GM19035 (cell line): ENCODE results near the gene CENPX.
A peak's percentile ranks its signal among the peaks of the same experiment; 100 is the strongest.
"Not testable (repeated sequence)": the region's sequence is repeated elsewhere in the genome, so short reads cannot be mapped to it uniquely, and the experiment has no call there.

ENCODE experiments used
- ATAC-seq: cut with Tn5 transposase; IDR thresholded peaks from one replicate; pipeline ENCODE4 v1.9.1; 2021; ENCODE audit not compliant: unreplicated experiment

CENPX gene

DNA sequence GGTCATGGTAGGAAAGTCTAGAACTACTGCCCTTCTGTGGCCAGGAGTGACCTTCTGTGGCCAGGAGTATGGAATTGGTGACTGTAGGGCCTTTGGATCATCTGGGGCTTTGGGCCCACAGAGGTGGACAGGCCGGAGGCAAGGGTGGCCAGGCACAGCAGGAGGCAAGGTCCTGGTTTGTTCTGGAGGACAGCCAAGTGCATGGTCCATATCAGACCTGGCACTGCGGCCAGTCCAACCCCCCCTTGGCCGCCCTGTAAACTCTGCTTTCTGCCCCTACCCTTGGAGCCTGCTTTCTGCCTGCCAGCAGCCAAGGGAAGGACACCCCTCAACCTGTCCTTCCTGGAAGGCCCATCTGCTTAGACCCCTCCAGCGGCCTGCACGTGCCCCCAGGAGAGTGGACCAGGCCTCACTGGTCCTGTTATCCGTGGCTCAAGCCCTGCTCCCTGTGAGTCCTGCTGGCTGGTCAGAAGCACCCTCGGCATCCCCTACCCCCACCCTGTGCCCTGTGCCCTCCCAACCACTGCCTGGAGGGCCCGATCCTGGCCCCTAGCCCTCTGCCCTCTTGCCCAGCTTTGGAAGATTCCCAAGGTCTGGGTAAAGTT is 17.1 kb upstream of the CENPX start:
- ATAC-seq: no peak

DNA sequence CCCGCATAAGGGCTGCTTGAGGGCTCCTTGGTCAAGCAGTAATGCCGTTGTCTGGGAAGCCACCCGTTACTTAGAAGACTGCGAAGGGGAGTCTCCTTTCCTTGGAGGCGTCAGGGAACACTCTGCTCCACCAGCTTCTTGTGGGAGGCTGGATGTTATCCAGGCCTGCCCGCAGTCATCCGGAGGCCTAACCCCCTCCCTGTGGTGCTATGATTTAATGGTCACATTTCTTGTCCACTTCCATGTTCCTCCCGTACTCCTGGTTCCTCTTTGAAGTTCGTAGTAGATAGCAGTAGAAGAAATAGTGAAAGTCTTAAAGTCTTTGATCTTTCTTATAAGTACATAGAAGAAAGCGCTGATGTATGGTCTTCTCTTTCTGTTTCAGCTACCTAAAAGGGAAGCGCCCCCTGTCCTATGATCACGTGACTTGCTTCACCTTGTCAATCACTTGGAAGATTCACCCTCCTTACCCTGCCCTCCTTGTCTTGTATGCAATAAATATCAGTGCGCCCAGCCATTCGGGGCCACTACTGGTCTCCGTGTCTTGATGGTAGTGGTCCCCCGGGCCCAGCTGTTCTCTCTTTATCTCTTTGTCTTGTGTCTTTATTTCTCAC is 16.2 kb upstream of the CENPX start:
- ATAC-seq: not testable (repeated sequence)

- no peak for ATAC-seq
Observed at GRCh38 chr17:82037889-82038195, 15.2 kb upstream of the CENPX start.

DNA sequence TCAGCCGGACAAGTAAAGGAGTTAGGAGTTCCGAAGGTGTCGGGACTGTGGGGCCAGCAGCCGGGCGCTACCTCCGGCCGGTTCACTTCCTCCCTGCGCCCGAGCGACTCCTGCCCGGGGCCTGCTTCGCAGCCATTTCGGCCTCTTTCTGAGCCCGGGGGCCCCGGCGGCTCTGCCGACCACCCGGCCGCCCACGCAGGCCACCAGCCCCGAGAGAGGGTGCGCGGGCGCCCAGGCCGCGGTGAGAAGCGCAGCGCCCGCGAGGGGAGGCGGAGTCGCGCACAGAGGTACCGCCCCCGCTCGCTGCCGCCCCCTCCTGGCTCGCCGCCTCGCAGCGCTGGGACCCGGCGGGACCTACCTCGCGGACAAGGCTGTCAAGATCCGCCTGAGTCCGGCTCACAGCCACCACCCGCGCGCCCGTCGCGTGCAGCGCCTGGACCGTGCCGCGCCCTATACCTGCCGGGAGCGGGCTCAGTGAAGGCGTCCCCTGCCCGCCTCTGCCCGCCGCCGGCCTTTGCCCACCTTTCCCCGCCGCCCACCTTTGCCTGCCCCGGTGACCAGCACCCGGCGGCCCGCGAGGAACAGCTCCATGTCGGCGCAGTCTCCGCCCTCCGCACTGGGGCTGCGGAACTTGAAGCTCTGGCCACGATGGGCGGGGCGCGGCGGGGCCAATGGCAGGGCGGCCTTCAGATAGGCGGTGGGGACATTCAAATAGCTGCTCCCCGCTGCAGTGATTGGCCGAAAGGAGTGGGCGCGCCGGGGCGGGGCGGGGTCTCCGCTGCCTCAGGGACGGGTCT is 14.6 kb upstream of the CENPX start, which contains the start of gene DCXR:
TSS of gene DCXR (minus strand) at position 606 of the 797 bp plus-strand sequence. CDS start at position 591, 15 bp downstream.
- peak; percentile 87 for ATAC-seq

DNA sequence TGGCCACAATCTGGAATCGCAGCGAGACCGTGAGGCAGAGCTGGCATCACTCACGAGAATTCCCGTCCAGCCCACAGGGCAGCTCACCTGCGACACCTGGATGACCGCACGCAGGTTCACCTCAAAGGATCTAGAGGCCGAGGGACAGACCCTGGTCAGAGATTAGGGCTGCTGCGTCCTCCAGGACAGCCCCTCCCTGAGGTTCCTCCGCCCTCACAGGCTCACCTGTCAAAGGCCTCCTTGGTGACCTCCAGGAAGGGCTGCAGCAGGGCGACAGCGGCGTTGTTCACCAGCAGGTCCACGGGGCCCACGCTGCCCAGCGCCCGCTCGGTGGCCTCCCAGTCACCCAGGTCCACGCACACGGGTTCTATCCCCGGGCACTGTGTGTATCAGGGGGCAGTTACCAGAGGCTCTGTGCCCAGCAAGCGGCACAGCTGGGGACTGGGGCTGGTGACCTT is 14.0 kb upstream of the CENPX start:
- peak; percentile 1 for ATAC-seq

- no peak for ATAC-seq
Observed at GRCh38 chr17:82035956-82036633, 13.4 kb upstream of the CENPX start.

DNA sequence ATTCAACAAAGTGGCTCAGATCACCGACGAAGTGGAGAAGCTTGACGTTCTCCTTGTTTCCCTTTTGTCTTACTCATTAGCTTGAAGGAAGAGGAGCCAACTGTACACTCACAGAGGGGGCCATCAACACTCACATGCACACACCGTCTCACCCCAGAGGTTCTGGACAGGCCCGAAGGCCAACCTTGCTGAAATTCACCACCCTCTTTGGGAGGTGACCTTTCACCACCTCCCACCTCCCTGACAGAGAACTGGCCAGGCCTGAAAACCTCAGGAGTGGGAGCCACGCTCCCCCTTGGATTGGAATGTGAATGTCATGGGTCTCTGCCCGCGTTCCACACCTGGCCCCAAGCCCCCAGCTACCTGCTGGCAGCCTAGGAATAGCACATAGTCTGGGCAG is 12.8 kb upstream of the CENPX start:
- no peak for ATAC-seq

DNA sequence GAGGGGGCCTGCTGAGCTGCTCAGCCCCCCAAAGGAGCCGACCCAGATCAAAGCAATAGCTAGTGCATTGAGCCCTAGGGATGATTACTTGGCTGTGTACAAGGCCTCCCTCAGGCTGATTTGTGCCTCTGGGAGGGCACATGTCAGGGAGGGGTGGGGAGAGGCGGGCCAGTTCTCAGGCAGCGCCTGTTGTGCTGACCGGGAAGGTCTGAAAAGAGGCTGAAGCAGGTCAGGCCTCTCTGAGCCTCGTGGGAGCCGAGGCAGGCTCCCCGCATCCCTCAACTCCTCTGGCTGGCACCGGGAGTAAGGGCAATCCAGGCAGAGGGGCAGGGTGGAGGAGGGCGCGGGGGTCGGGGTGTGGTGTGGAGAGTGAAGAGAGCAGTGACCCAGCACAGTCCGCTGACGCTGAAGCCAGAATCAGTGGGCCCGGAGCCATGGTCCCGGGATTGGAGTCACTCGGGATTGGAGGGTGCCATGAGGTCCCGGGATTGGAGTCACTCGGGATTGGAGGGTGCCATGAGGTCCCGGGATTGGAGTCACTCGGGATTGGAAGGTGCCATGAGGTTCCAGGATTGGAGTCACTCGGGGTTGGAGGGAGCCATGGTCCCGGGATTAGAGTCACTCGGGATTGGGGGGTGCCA is 11.8 kb upstream of the CENPX start:
- ATAC-seq: no peak

DNA sequence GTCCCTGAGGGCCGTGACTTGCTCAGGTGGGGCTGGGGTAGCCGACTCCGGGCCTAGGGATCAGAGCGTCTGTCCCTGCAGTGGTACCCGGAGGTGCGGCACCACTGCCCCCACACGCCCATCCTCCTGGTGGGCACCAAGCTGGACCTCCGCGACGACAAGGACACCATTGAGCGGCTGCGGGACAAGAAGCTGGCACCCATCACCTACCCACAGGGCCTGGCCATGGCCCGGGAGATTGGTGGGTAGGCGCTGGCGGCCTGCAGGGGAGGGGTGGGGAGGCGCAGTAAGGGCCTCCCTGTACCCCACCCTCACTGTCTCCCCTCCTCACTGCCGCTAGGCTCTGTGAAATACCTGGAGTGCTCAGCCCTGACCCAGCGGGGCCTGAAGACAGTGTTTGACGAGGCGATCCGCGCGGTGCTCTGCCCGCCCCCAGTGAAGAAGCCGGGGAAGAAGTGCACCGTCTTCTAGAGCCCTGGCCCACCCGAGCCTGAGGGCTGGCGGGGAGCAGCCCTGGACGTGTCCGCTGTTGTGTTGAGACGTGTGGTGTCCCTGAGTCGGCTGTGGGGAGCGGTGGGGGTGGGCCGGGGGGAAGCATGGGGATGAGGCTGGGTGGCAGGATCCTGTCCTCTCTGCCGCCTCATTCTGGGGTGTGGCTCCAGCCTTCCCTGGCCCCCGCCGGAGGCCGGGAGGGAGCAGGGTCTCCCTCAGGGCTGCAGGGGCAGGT is 10.8 kb upstream of the CENPX start:
- ATAC-seq: no peak

GRCh38 chr17:82031885-82032627 is 9.4 kb upstream of the CENPX start:
- ATAC-seq: no peak

- no peak for ATAC-seq
Observed at GRCh38 chr17:82031303-82031884, 8.7 kb upstream of the CENPX start, which contains the start of gene RAC3. RAC3 (plus strand) TSS chr17:82031678; CDS start chr17:82031762, 84 bp downstream.

DNA sequence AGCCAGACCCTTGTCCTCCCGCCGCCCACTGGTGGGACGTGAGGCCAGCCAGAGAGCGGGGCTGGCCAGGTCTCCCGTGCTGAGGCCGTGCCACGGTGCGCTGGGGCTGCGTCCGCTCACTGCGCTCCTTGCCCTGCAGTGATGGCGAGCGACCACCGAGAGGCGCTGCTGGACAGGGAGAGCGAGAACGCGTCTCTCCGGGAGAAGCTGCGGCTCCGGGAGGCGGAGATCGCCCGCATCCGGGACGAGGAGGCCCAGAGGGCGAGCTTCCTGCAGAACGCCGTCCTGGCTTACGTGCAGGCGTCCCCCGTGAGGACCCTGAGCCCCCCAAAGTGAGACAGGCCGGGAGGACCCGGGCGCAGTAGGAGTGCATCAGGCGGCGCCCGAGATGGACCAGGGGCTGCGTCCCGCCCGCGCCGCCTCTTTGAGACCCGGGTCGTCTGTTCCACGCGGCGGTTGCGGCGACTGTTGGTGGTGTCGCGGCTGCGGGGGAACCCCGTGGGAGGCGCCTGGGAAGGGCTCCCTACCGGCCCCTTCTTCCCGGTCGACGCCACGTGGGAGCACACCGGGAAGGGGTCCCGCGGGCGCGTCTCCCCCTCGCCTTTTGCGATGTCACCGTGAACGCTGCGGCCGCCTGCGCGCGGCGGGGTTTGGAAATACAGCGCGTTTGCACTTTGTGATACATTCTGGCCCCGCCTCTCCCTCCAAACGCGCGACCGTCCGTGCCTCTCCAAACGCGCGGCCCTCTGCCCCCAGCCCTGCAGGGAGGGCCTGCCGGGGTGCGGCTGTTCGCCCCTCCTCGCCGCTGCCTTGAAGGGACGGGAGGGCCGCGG is 8.0 kb upstream of the CENPX start:
- ATAC-seq: no peak

DNA sequence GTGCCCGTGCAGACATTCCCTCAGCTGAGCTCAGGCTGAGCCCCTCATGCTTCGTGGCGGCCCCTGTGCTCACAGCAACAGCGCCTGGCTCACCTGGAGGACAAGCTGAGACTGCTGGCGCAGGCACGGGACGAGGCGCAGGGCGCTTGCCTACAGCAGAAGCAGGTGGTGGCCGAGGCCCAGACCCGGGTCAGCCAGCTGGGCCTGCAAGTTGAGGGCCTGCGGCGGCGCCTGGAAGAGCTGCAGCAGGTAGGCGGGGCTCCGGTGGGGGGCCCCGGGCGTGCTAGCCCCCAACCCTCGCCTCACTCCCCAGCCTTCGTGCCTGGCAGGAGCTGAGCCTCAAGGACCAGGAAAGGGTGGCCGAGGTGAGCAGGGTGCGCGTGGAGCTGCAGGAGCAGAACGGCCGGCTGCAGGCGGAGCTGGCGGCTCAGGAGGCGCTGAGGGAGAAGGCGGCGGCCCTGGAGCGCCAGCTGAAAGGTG is 7.4 kb upstream of the CENPX start:
- ATAC-seq: no peak

GRCh38 chr17:82029391-82029790 is 6.7 kb upstream of the CENPX start:
- no peak for ATAC-seq

- no peak for ATAC-seq
Observed at GRCh38 chr17:82028966-82029365, 6.3 kb upstream of the CENPX start.

DNA sequence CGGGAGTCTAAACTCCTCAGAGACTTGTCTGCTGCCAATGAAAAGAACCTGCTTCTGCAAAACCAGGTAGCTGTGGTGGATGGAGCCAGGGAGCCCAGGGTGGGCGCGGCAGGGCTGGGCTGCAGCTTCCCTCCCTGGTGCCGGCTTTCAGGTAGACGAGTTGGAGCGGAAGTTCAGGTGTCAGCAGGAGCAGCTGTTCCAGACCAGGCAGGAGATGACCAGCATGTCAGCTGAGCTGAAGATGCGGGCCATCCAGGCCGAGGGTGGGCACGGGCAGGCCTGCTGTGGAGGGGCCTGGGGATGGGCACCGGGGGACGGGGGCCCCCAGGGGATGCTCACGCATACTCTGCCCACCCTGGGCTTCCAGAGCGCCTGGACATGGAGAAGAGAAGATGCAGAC is 5.6 kb upstream of the CENPX start:
- ATAC-seq: no peak

- no peak for ATAC-seq
Observed at GRCh38 chr17:82025401-82026107, 2.9 kb upstream of the CENPX start.

- no peak for ATAC-seq
Observed at GRCh38 chr17:82024859-82025258, 2.2 kb upstream of the CENPX start.
